GM12878 (cell line): ENCODE measurements around the gene MYL12A. TPM values are rescaled to one million over a fixed set of nuclear protein-coding genes. Genes with fewer than 3 reads are reported as not detected.
A peak's percentile ranks its signal among the peaks of the same experiment; 100 is the strongest.

ENCODE experiments used
- BCL11A ChIP-seq: IDR thresholded peaks from 2 replicates; pipeline ENCODE4 v1.6.1; 2011; ENCODE audit warnings: low read depth, low read length
- BHLHE40 ChIP-seq, 2 experiments: fragments of 450-650 bp in 1 of 2; IDR thresholded peaks; 2 replicates each; pipeline ENCODE4 v1.6.1; 2011 to 2017; ENCODE audit warnings: low read depth in 2 of 2, borderline replicate concordance in 1 of 2, improper control_type of control experiment in 1 of 2, low read length in 1 of 2, mild to moderate bottlenecking in 1 of 2
- CBX5 ChIP-seq: sonication (generic); IDR thresholded peaks from 2 replicates; pipeline ENCODE4 v1.6.1; 2016; ENCODE audit warnings: low read depth, moderate library complexity, mild to moderate bottlenecking, inconsistent platforms
- CHD1 ChIP-seq: IDR thresholded peaks from 2 replicates; pipeline ENCODE4 v1.6.1; 2012; ENCODE audit warnings: low read depth, low read length, improper control_type of control experiment
- CHD2 ChIP-seq: IDR thresholded peaks from 2 replicates; pipeline ENCODE4 v1.6.1; 2011; ENCODE audit warnings: low read depth, low read length, improper control_type of control experiment, borderline replicate concordance
- CREM ChIP-seq: IDR thresholded peaks from 2 replicates; pipeline ENCODE4 v1.6.1; 2014; ENCODE audit warnings: antibody characterized with exemption, low read depth
- EGR1 ChIP-seq, 2 experiments: IDR thresholded peaks; 1 replicate in 1 of 2; 2 replicates in 1 of 2; pipeline ENCODE4 v1.6.1; 2011 to 2012; ENCODE audit warnings: low read depth in 2 of 2, low read length in 2 of 2, borderline replicate concordance in 1 of 2, mild to moderate bottlenecking in 1 of 2, moderate library complexity in 1 of 2
- IKZF1 ChIP-seq: fragments of 450-650 bp; conservative IDR thresholded peaks from 2 replicates; pipeline ENCODE4 v1.6.1; 2017; ENCODE audit warnings: antibody characterized with exemption, mild to moderate bottlenecking
- NBN ChIP-seq: fragments of 450-650 bp; IDR thresholded peaks from 2 replicates; pipeline ENCODE4 v1.6.1; 2016
- NFXL1 ChIP-seq: fragments of 450-650 bp; IDR thresholded peaks from 2 replicates; pipeline ENCODE4 v1.6.1; 2017; ENCODE audit warnings: antibody characterized with exemption, mild to moderate bottlenecking, borderline replicate concordance
- NRF1 ChIP-seq: conservative IDR thresholded peaks from 2 replicates; pipeline ENCODE4 v1.6.1; 2011; ENCODE audit warnings: mild to moderate bottlenecking, low read depth, low read length, improper control_type of control experiment
- PML ChIP-seq: IDR thresholded peaks from 2 replicates; pipeline ENCODE4 v1.6.1; 2012; ENCODE audit warnings: low read length, inconsistent platforms
- POLR2AphosphoS5 ChIP-seq: IDR thresholded peaks from 2 replicates; pipeline ENCODE4 v1.6.1; 2011; ENCODE audit warnings: mild to moderate bottlenecking, low read length, inconsistent platforms
- SP1 ChIP-seq: IDR thresholded peaks from one replicate; pipeline ENCODE4 v1.6.1; 2011; ENCODE audit warnings: low read depth, low read length
- SRF ChIP-seq, 2 experiments: IDR thresholded peaks; 2 replicates each; pipeline ENCODE4 v1.6.1; 2011; ENCODE audit warnings: low read depth in 2 of 2, low read length in 2 of 2, mild to moderate bottlenecking in 1 of 2, moderate library complexity in 1 of 2
- SUZ12 ChIP-seq: fragments of 200-600 bp; sonication (generic); IDR thresholded peaks from one replicate; pipeline ENCODE4 v1.6.1; 2018; ENCODE audit warnings: antibody characterized with exemption, mild to moderate bottlenecking; ENCODE audit not compliant: unreplicated experiment
- YY1 ChIP-seq: IDR thresholded peaks from 2 replicates; pipeline ENCODE4 v1.6.1; 2011; ENCODE audit warnings: low read depth, mild to moderate bottlenecking, low read length
- ZSCAN29 ChIP-seq: fragments of 450-650 bp; IDR thresholded peaks from 2 replicates; pipeline ENCODE4 v1.6.1; 2017; ENCODE audit warnings: mild to moderate bottlenecking, moderate library complexity
- ZZZ3 ChIP-seq: IDR thresholded peaks from 2 replicates; pipeline ENCODE4 v1.6.1; 2011; ENCODE audit warnings: low read depth; ENCODE audit not compliant: control insufficient read depth, insufficient read length
- polyA plus RNA-seq, 11 experiments: library from polyadenylated mRNA; depleted of rRNA in 4 of 11; unstranded in 6 of 11; stranded (reverse) in 5 of 11; fragments of >200 nt; fragmentation: Nextera tagmentation in 4 of 11; fragmentation: Illumina TruSeq in 1 of 11; extraction: Ambion mirVana in 4 of 11; extraction: Trizol in 1 of 11; gene quantifications; 1 replicate in 1 of 11; 2 replicates in 10 of 11; pipeline versions ENCODE4 v1.2.1 to v1.2.3, GENCODE V29; 2011 to 2016; ENCODE audit warnings: inconsistent platforms in 2 of 11, missing spikeins in 2 of 11, low read depth in 1 of 11
- total RNA-seq, 4 experiments: library from RNA; depleted of rRNA in 3 of 4; stranded (reverse); fragments of >200 nt in 3 of 4; fragmentation: Illumina TruSeq in 1 of 4; extraction: Trizol in 1 of 4; gene quantifications; 2 replicates each; pipeline versions ENCODE4 v1.2.1 to v1.2.3, GENCODE V29; 2013 to 2021
- TF ChIP-seq, protein P1 (sequence below): fragments of 450-650 bp; IDR thresholded peaks from 2 replicates; pipeline ENCODE4 v1.6.1; 2016; ENCODE audit warnings: mild to moderate bottlenecking
- TF ChIP-seq, protein P2 (sequence below): fragments of 150-350 bp; IDR thresholded peaks from 2 replicates; pipeline ENCODE4 v1.6.1; 2016; ENCODE audit warnings: low read depth, low read length
- TF ChIP-seq, protein P3 (sequence below): fragments of 450-650 bp; IDR thresholded peaks from 2 replicates; pipeline ENCODE4 v1.6.1; 2017; ENCODE audit warnings: antibody characterized with exemption, mild to moderate bottlenecking, moderate library complexity
- TF ChIP-seq, protein P4 (sequence below): fragments of 450-650 bp; IDR thresholded peaks from 2 replicates; pipeline ENCODE4 v1.6.1; 2017; ENCODE audit warnings: mild to moderate bottlenecking

Gene MYL12A
- total and polyA plus RNA-seq, 10 of the 15 experiments (the other 5 are each of a cell fraction or from before 2014, with no cell fraction given) = 488 to 1,663 (median 924) TPM

DNA sequence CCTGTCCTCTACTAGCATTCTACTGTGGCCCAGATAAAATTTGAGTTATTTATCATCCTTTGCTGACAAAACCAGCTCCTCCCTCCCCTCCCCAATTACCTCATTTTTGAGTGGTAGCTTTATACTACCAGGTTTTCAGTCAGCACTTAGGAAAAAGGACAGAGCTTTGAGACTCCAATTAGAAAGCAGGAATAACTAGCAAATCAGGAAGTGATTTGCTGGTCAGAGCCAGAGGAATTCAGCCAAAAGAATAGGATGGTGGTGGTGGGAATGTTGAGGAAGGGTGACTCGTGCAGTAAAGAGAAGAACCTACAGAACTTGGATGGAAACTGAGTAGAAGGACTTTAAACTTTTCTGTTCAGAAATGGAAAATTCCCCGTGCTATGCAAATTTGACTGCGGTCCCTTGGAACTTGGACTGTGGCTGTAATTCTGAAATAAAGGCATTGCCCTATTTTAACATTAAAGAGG lies 18.0 kb downstream of the MYL12A start (continued):
- TF ChIP-seq, protein P1, sequence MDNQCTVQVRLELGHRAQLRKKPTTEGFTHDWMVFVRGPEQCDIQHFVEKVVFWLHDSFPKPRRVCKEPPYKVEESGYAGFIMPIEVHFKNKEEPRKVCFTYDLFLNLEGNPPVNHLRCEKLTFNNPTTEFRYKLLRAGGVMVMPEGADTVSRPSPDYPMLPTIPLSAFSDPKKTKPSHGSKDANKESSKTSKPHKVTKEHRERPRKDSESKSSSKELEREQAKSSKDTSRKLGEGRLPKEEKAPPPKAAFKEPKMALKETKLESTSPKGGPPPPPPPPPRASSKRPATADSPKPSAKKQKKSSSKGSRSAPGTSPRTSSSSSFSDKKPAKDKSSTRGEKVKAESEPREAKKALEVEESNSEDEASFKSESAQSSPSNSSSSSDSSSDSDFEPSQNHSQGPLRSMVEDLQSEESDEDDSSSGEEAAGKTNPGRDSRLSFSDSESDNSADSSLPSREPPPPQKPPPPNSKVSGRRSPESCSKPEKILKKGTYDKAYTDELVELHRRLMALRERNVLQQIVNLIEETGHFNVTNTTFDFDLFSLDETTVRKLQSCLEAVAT = no peak
- TF ChIP-seq SP1 = no peak
- TF ChIP-seq IKZF1 = peak; percentile 51; the same call in 1 of the 2 replicates
- TF ChIP-seq, protein P2, sequence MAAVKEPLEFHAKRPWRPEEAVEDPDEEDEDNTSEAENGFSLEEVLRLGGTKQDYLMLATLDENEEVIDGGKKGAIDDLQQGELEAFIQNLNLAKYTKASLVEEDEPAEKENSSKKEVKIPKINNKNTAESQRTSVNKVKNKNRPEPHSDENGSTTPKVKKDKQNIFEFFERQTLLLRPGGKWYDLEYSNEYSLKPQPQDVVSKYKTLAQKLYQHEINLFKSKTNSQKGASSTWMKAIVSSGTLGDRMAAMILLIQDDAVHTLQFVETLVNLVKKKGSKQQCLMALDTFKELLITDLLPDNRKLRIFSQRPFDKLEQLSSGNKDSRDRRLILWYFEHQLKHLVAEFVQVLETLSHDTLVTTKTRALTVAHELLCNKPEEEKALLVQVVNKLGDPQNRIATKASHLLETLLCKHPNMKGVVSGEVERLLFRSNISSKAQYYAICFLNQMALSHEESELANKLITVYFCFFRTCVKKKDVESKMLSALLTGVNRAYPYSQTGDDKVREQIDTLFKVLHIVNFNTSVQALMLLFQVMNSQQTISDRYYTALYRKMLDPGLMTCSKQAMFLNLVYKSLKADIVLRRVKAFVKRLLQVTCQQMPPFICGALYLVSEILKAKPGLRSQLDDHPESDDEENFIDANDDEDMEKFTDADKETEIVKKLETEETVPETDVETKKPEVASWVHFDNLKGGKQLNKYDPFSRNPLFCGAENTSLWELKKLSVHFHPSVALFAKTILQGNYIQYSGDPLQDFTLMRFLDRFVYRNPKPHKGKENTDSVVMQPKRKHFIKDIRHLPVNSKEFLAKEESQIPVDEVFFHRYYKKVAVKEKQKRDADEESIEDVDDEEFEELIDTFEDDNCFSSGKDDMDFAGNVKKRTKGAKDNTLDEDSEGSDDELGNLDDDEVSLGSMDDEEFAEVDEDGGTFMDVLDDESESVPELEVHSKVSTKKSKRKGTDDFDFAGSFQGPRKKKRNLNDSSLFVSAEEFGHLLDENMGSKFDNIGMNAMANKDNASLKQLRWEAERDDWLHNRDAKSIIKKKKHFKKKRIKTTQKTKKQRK = no peak
- no peak for TF ChIP-seq ZZZ3
- no peak for TF ChIP-seq PML
- no peak for TF ChIP-seq SUZ12
- no peak for TF ChIP-seq ZSCAN29
- no peak for TF ChIP-seq CHD2
- TF ChIP-seq NRF1 = no peak
- 0 out of 2 replicates have a peak, but pooled peaks have one; percentile 36 for TF ChIP-seq POLR2AphosphoS5
- TF ChIP-seq CREM = no peak
- no peak for TF ChIP-seq NFXL1
- TF ChIP-seq YY1 = no peak
- TF ChIP-seq, protein P3, sequence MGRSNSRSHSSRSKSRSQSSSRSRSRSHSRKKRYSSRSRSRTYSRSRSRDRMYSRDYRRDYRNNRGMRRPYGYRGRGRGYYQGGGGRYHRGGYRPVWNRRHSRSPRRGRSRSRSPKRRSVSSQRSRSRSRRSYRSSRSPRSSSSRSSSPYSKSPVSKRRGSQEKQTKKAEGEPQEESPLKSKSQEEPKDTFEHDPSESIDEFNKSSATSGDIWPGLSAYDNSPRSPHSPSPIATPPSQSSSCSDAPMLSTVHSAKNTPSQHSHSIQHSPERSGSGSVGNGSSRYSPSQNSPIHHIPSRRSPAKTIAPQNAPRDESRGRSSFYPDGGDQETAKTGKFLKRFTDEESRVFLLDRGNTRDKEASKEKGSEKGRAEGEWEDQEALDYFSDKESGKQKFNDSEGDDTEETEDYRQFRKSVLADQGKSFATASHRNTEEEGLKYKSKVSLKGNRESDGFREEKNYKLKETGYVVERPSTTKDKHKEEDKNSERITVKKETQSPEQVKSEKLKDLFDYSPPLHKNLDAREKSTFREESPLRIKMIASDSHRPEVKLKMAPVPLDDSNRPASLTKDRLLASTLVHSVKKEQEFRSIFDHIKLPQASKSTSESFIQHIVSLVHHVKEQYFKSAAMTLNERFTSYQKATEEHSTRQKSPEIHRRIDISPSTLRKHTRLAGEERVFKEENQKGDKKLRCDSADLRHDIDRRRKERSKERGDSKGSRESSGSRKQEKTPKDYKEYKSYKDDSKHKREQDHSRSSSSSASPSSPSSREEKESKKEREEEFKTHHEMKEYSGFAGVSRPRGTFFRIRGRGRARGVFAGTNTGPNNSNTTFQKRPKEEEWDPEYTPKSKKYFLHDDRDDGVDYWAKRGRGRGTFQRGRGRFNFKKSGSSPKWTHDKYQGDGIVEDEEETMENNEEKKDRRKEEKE = no peak
- 0 out of 2 replicates have a peak, but pooled peaks have one; percentile 49 for TF ChIP-seq NBN
- TF ChIP-seq BCL11A = no peak
- no peak for TF ChIP-seq CBX5
- peak; percentile 17 to 23; a peak in 1 of 4 replicates for TF ChIP-seq BHLHE40 (IDR thresholded peaks at IDR 0.05; ENCODE audit: borderline replicate concordance in 1 of 2, low read depth in 2 of 2, low read length in 1 of 2)
- TF ChIP-seq EGR1 (IDR thresholded peaks at IDR 0.05; ENCODE audit: borderline replicate concordance in 1 of 2, low read depth in 2 of 2, low read length in 2 of 2) = no peak
- no peak for TF ChIP-seq CHD1
- no peak for TF ChIP-seq SRF (IDR thresholded peaks at IDR 0.05; ENCODE audit: low read depth in 2 of 2, low read length in 2 of 2)
- TF ChIP-seq, protein P4, sequence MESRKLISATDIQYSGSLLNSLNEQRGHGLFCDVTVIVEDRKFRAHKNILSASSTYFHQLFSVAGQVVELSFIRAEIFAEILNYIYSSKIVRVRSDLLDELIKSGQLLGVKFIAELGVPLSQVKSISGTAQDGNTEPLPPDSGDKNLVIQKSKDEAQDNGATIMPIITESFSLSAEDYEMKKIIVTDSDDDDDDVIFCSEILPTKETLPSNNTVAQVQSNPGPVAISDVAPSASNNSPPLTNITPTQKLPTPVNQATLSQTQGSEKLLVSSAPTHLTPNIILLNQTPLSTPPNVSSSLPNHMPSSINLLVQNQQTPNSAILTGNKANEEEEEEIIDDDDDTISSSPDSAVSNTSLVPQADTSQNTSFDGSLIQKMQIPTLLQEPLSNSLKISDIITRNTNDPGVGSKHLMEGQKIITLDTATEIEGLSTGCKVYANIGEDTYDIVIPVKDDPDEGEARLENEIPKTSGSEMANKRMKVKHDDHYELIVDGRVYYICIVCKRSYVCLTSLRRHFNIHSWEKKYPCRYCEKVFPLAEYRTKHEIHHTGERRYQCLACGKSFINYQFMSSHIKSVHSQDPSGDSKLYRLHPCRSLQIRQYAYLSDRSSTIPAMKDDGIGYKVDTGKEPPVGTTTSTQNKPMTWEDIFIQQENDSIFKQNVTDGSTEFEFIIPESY = no peak
